A673 (cell line): ENCODE measurements around the gene SMIM21. TPM values are rescaled to one million over a fixed set of nuclear protein-coding genes. Genes with fewer than 3 reads are reported as not detected.

Experiments used
- BruUV-seq: library from RNA; stranded (reverse); fragments of 400-500 nt; replicated peaks from 2 replicates; lab custom pipeline; 2021; lab: Mats Ljungman, UMichigan
- CTCF ChIA-PET: fragments of 300-600 bp; sonication (Branson Sonifier 250); formaldehyde crosslinking; loops from one replicate; lab custom pipeline; 2022; ENCODE audit warnings: antibody characterized with exemption; lab: Charles Lee
- POLR2A ChIA-PET: fragments of 300-600 bp; sonication (Branson Sonifier 250); formaldehyde crosslinking; loops from one replicate; lab custom pipeline; 2022; ENCODE audit warnings: antibody characterized with exemption; ENCODE audit not compliant: low non-redundant PET; lab: Charles Lee
- DNase-seq: peaks from one replicate; pipeline ENCODE4 v3.0.0-alpha.2; 2015; ENCODE audit warnings: low spot score
- H3K27ac ChIP-seq: fragments of 200-600 bp; sonication (generic); 2 replicates; pipeline ENCODE4 v1.5.1; 2016; ENCODE audit warnings: mixed run types, low read depth, mild to moderate bottlenecking, mixed read lengths, antibody characterized with exemption, low read length; ENCODE audit not compliant: poor library complexity, severe bottlenecking
- H3K27me3 ChIP-seq: fragments of 200-600 bp; sonication (generic); replicated peaks from 2 replicates; pipeline ENCODE4 v1.6.1; 2017; ENCODE audit warnings: mixed run types, low read depth, mild to moderate bottlenecking, mixed read lengths, antibody characterized with exemption, low read length; ENCODE audit not compliant: insufficient read depth, poor library complexity
- H3K36me3 ChIP-seq: fragments of 200-600 bp; sonication (generic); 2 replicates; pipeline ENCODE4 v1.6.1; 2016; ENCODE audit warnings: mixed run types, mild to moderate bottlenecking, mixed read lengths, antibody characterized with exemption, low read length; ENCODE audit not compliant: insufficient read depth, poor library complexity, severe bottlenecking
- H3K4me1 ChIP-seq: fragments of 200-600 bp; sonication (generic); 2 replicates; pipeline ENCODE4 v1.6.1; 2017; ENCODE audit warnings: mixed run types, mild to moderate bottlenecking, mixed read lengths, antibody characterized with exemption, low read length; ENCODE audit not compliant: insufficient read depth, poor library complexity, severe bottlenecking
- H3K4me3 ChIP-seq: fragments of 200-600 bp; sonication (generic); 2 replicates; pipeline ENCODE4 v1.5.1; 2016; ENCODE audit warnings: low read depth, mixed run types, mild to moderate bottlenecking, mixed read lengths, low read length; ENCODE audit not compliant: poor library complexity, severe bottlenecking
- H3K9me3 ChIP-seq: fragments of 200-600 bp; sonication (generic); 2 replicates; pipeline ENCODE4 v1.6.1; 2016; ENCODE audit warnings: mixed run types, low read depth, mild to moderate bottlenecking, mixed read lengths, antibody characterized with exemption, low read length; ENCODE audit not compliant: poor library complexity, severe bottlenecking
- CTCF ChIP-seq: fragments of 300-800, 200-600 bp; sonication (generic); conservative IDR thresholded peaks from 2 replicates; pipeline ENCODE4 v1.5.1; 2017; ENCODE audit warnings: low read depth, mild to moderate bottlenecking, antibody characterized with exemption, low read length, moderate library complexity, mixed read lengths
- EZH2 ChIP-seq: fragments of 200-600 bp; sonication (generic); IDR thresholded peaks from 2 replicates; pipeline ENCODE4 v1.6.1; 2017; ENCODE audit warnings: borderline replicate concordance, low read depth, mild to moderate bottlenecking, mixed read lengths, antibody characterized with exemption, low read length; ENCODE audit not compliant: poor library complexity, severe bottlenecking
- intact Hi-C: fragments of 100-400 bp; cut with micrococcal nuclease; formaldehyde crosslinking; loops from one replicate; pipeline ENCODE4 v1.10.0; 2022; ENCODE audit not compliant: unreplicated experiment
- total RNA-seq: library from RNA; stranded (reverse); gene quantifications from 2 replicates; pipeline ENCODE4 v1.2.3, GENCODE V29; 2021

SMIM21 gene
- total RNA-seq, 1 experiment from 2014 or later: not detected

- H3K4me1 ChIP-seq: peaks cover 3% of the 10 kb centered on the region
- no TSS peak for BruUV-seq
- DNase-seq: no peak
- H3K4me3 ChIP-seq: no peak overlapping the region
- ChIA-PET POLR2A (no interaction called here), CTCF (no interaction called here)
- no peaks in the 10 kb centered on the region for H3K9me3 ChIP-seq
- TF ChIP-seq CTCF: no peak
- no peak for TF ChIP-seq EZH2
- intact Hi-C loops: no loop called here
- no peak overlapping the region for H3K27ac ChIP-seq
- H3K27me3 ChIP-seq: no peaks in the 10 kb centered on the region
- no peaks in the 10 kb centered on the region for H3K36me3 ChIP-seq
These were observed 45.4 kb upstream of the SMIM21 start for GRCh38 chr18:75472906-75473305.

- intact Hi-C loops: no loop called here
- no TSS peak for BruUV-seq
- Histone ChIP-seq H3K27me3 (no peaks in the 10 kb centered on the region), H3K27ac (no peak overlapping the region), H3K4me1 (peaks cover 3% of the 10 kb centered on the region), H3K4me3 (no peak overlapping the region), H3K36me3 (no peaks in the 10 kb centered on the region), H3K9me3 (no peaks in the 10 kb centered on the region)
- POLR2A ChIA-PET: no interaction called here
- DNase-seq: no peak
- CTCF ChIA-PET: no interaction called here
- TF ChIP-seq CTCF (no peak), EZH2 (no peak)
These were observed 44.9 kb upstream of the SMIM21 start for GRCh38 chr18:75472396-75472795.

GRCh38 chr18:75471850-75472249 is 44.3 kb upstream of the SMIM21 start:
- intact Hi-C loops: no loop called here

More at GRCh38 chr18:75471850-75472249, 44.3 kb upstream of the SMIM21 start:
- no TSS peak for BruUV-seq
- Histone ChIP-seq H3K27ac (no peak overlapping the region), H3K27me3 (no peaks in the 10 kb centered on the region), H3K4me1 (peaks cover 3% of the 10 kb centered on the region), H3K36me3 (no peaks in the 10 kb centered on the region), H3K4me3 (no peak overlapping the region), H3K9me3 (no peaks in the 10 kb centered on the region)
- CTCF ChIA-PET: no interaction called here
- POLR2A ChIA-PET: no interaction called here
- TF ChIP-seq EZH2: no peak
- TF ChIP-seq CTCF: no peak
- DNase-seq: no peak
